CD4-positive, alpha-beta T cell (primary cell): ENCODE data around the gene GRIFIN. TPM values are rescaled to one million over a fixed set of nuclear protein-coding genes. Genes with fewer than 3 reads are reported as not detected.

Experiments
- ATAC-seq: fragments of 200-7000 bp; cut with Tn5 transposase; one replicate; pipeline ENCODE4 v1.10.0; 2022; ENCODE audit warnings: mild to moderate bottlenecking; ENCODE audit not compliant: poor library complexity
- CTCF ChIA-PET: fragments of 350-600 bp; sonication (Branson Sonifier 250); formaldehyde crosslinking; loops from one replicate; lab custom pipeline; 2021; ENCODE audit warnings: antibody characterized with exemption, inconsistent platforms; lab: Charles Lee
- POLR2A ChIA-PET: fragments of 350-600 bp; sonication (Branson Sonifier 250); formaldehyde crosslinking; loops from one replicate; lab custom pipeline; 2021; ENCODE audit warnings: antibody characterized with exemption, inconsistent platforms; lab: Charles Lee
- DNase-seq, 14 experiments: peaks; one replicate each; pipeline ENCODE4 v3.0.0-alpha.2; 2013 to 2020; ENCODE audit warnings: mixed read lengths in 2 of 14
- H3K27ac ChIP-seq, 2 donors: one replicate each; pipeline versions ENCODE4 v1.5.1 to v1.7.0; 2013; ENCODE audit warnings: low read length in 2 of 2, low read depth in 1 of 2, mild to moderate bottlenecking in 1 of 2
- H3K27me3 ChIP-seq, 2 experiments: 1 replicate in 1 of 2; 2 replicates in 1 of 2; pipeline versions ENCODE4 v1.6.1 to v1.7.0; 2013; ENCODE audit warnings: low read length in 2 of 2, control low read depth in 1 of 2, mild to moderate bottlenecking in 1 of 2, moderate library complexity in 1 of 2; ENCODE audit not compliant: insufficient read depth in 2 of 2, control insufficient read depth in 1 of 2
- H3K36me3 ChIP-seq: one replicate; pipeline ENCODE4 v1.6.1; 2013; ENCODE audit warnings: low read length, control low read depth; ENCODE audit not compliant: insufficient read depth
- H3K4me1 ChIP-seq: one replicate; pipeline ENCODE4 v1.6.1; 2013; ENCODE audit warnings: low read length, control low read depth; ENCODE audit not compliant: insufficient read depth
- H3K4me3 ChIP-seq: one replicate; pipeline ENCODE4 v1.5.1; 2013; ENCODE audit warnings: mild to moderate bottlenecking, low read length, moderate library complexity
- H3K9me3 ChIP-seq, 2 experiments: 1 replicate in 1 of 2; 2 replicates in 1 of 2; pipeline versions ENCODE4 v1.6.1 to v1.7.0; 2013; ENCODE audit warnings: low read length in 2 of 2, mild to moderate bottlenecking in 2 of 2, control low read depth in 1 of 2, moderate library complexity in 1 of 2; ENCODE audit not compliant: control insufficient read depth in 1 of 2, insufficient read depth in 1 of 2
- H3K27ac Mint-ChIP-seq: one replicate; pipeline ENCODE4 v1.8.0; 2020; ENCODE audit warnings: mixed read lengths
- H3K27me3 Mint-ChIP-seq: one replicate; pipeline ENCODE4 v1.8.0; 2021; ENCODE audit warnings: mixed read lengths
- H3K36me3 Mint-ChIP-seq: one replicate; pipeline ENCODE4 v1.8.0; 2021; ENCODE audit warnings: low read depth, mixed read lengths
- H3K4me1 Mint-ChIP-seq: one replicate; pipeline ENCODE4 v1.8.0; 2021; ENCODE audit warnings: low read depth, mixed read lengths
- H3K4me3 Mint-ChIP-seq: one replicate; pipeline ENCODE4 v1.8.0; 2020; ENCODE audit warnings: mild to moderate bottlenecking, mixed read lengths
- H3K9me3 Mint-ChIP-seq: one replicate; pipeline ENCODE4 v1.8.0; 2020; ENCODE audit warnings: mixed read lengths
- intact Hi-C, 2 experiments: fragments of 100-400 bp; cut with DNase I in 1 of 2; cut with micrococcal nuclease in 1 of 2; formaldehyde crosslinking; loops; one replicate each; pipeline versions ENCODE4 v1.15.1 to v1.9.0; 2023 to 2025; cut with DNase I, micrococcal nuclease
- total RNA-seq, 174 experiments: library from RNA in 2 of 174; stranded (reverse) in 2 of 174; gene quantifications; one replicate each; pipeline ENCODE4 v1.2.3 and lab custom pipeline; 2021 to 2026
- TF ChIP-seq, protein P1 (sequence below): fragments of 200-600 bp; IDR thresholded peaks from one replicate; pipeline ENCODE4 v1.8.0; 2022; ENCODE audit warnings: antibody characterized with exemption, mild to moderate bottlenecking

Gene GRIFIN
- total RNA-seq, 2 experiments from 2014 or later, result not detected

- no peaks in the 10 kb centered on the region for H3K9me3 ChIP-seq
- peak overlapping the region; percentile 85 to 97 for H3K27ac ChIP-seq
- Mint-ChIP-seq H3K9me3 (no peaks in the 10 kb centered on the region), H3K27ac (peak overlapping the region; percentile 98), H3K27me3 (no peaks in the 10 kb centered on the region), H3K4me3 (peak overlapping the region; percentile 86), H3K36me3 (no peaks in the 10 kb centered on the region), H3K4me1 (peaks cover 68% of the 10 kb centered on the region)
- peak in 1 of 14 experiments; percentile 24 for DNase-seq
- ChIA-PET POLR2A (interaction anchor here (0.6 to 6.3 kb wide), 7 partner anchors 11 to 327 kb away, joined by 3 to 218 read pairs (median 5); partner anchors contain the start of gene LFNG), CTCF (interaction anchor here (1.0 kb wide), 1 partner anchor 42 kb away, joined by 3 read pairs; no protein-coding TSS in a partner anchor)
- no peaks in the 10 kb centered on the region for H3K36me3 ChIP-seq
- no peaks in the 10 kb centered on the region for H3K27me3 ChIP-seq
- peak overlapping the region; percentile 56 for H3K4me3 ChIP-seq
- ATAC-seq, result no peak
- intact Hi-C loops, result no loop called here
- TF ChIP-seq, protein P1, sequence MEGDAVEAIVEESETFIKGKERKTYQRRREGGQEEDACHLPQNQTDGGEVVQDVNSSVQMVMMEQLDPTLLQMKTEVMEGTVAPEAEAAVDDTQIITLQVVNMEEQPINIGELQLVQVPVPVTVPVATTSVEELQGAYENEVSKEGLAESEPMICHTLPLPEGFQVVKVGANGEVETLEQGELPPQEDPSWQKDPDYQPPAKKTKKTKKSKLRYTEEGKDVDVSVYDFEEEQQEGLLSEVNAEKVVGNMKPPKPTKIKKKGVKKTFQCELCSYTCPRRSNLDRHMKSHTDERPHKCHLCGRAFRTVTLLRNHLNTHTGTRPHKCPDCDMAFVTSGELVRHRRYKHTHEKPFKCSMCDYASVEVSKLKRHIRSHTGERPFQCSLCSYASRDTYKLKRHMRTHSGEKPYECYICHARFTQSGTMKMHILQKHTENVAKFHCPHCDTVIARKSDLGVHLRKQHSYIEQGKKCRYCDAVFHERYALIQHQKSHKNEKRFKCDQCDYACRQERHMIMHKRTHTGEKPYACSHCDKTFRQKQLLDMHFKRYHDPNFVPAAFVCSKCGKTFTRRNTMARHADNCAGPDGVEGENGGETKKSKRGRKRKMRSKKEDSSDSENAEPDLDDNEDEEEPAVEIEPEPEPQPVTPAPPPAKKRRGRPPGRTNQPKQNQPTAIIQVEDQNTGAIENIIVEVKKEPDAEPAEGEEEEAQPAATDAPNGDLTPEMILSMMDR, result no peak
- H3K4me1 ChIP-seq, result peaks cover 75% of the 10 kb centered on the region
Observed at GRCh38 chr7:2510130-2510776, 34.1 kb upstream of the GRIFIN start.

DNA sequence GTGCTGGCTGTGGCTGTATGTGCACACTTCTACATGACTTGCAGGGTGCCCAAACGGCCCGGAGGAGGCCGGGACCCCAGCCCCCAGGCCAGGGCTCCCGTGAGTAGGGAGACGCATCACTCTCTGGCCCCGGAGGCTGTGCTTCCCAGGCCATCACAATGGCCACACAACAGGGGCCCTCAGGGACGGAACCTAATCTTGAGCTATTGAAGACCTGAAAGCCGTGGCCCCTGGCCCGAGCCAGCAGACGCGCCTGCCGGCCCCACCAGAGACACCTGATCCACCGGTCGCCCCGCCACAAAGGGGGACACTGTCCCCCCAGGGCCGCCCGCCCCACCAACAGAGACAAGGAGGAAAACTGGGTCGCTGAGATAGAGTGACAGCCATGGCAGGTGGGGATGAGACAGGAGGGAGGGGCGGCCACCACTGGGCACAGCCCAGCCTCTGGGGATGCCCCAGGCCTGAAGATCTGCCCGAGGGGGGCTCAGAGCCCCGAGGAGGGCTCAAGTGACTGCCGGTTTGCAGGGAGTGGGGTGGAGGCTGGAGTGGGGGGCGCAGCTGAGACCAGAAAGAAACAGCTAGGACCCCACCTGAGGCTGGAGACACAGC lies 33.2 kb upstream of the GRIFIN start:
- TF ChIP-seq, protein P1, result no peak
- ChIA-PET CTCF (interaction anchor here (0.7 to 1.0 kb wide), 2 partner anchors 11 to 46 kb away, joined by 3 read pairs; partner anchors contain the start of gene BRAT1), POLR2A (interaction anchor here (1.0 to 6.3 kb wide), 7 partner anchors 8 to 569 kb away, joined by 3 to 218 read pairs (median 5); partner anchors contain the start of gene LFNG)
- Mint-ChIP-seq H3K36me3 (no peaks in the 10 kb centered on the region), H3K9me3 (no peaks in the 10 kb centered on the region), H3K4me3 (peak overlapping the region; percentile 78), H3K27ac (peak overlapping the region; percentile 98), H3K27me3 (no peaks in the 10 kb centered on the region), H3K4me1 (peaks cover 68% of the 10 kb centered on the region)
- Histone ChIP-seq H3K4me1 (peaks cover 74% of the 10 kb centered on the region), H3K36me3 (no peaks in the 10 kb centered on the region), H3K27ac (peak overlapping the region; percentile 85 to 97), H3K4me3 (peak overlapping the region; percentile 47), H3K9me3 (no peaks in the 10 kb centered on the region), H3K27me3 (no peaks in the 10 kb centered on the region)
- DNase-seq (peak in 1 of 14 experiments; percentile 42), ATAC-seq (no peak)
- intact Hi-C loops, result loop anchor here (1.0 to 2.0 kb wide), 3 partner anchors 10 to 49 kb away; partner anchors contain the start of genes IQCE (in 1 of the 2) and LFNG (in 1 of the 2)

DNA sequence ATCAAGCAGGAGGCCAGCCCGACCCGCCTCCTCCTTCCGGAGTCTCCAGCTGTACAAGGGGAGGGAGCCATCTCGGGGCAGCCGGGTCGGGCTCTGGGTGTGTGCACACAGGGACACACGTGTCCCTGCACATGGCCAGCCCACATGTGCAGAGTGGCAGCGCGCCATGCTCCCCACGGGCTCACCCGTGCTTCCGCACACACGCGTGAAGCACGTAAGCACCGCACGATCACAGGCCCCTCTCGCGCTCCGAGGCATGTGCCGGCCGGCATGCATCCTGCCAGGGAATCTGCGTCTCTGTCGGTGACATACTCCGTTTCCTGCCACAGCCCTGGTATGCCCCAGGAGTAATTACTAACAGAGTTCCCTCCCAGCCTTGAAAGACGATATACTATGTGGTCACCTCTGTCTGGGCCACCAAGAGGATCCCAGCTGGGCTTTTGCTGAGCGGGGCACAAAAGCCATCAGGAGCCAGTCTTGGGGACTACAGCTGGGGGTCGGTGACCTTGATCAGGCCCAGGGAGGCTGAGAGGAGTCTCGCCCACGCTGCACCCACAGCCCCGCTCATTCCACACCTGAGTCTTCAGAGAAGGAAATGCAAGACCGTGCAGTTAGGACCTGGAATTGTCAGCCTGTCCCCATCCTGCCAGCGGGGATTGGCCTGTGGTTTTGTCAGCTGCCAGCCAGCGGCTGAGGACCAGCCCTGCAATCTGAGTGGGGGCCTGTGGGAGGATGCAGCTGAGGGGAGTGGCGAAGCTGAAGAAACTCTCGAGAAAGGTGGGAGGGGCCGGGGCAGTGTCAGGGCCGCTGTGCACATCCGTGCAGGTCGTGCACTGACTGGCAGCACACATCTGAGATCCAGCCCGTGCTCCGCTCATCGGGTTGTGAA lies 32.4 kb upstream of the GRIFIN start:
- H3K4me3 Mint-ChIP-seq, result peak overlapping the region; percentile 78
- Histone ChIP-seq H3K4me3 (peak overlapping the region; percentile 47), H3K4me1 (peaks cover 70% of the 10 kb centered on the region), H3K36me3 (no peaks in the 10 kb centered on the region), H3K27me3 (no peaks in the 10 kb centered on the region), H3K9me3 (no peaks in the 10 kb centered on the region), H3K27ac (peak overlapping the region; percentile 84 to 97)
- no peaks in the 10 kb centered on the region for H3K36me3 Mint-ChIP-seq
- DNase-seq (peak; percentile 71 to 95 (median 84)), ATAC-seq (peak; percentile 73)
- H3K4me1 Mint-ChIP-seq, result peaks cover 68% of the 10 kb centered on the region
- CTCF ChIA-PET, result interaction anchor here (0.7 to 1.7 kb wide), 5 partner anchors 12 to 201 kb away, joined by 3 to 9 read pairs (median 3); partner anchors contain the start of gene BRAT1
- H3K9me3 Mint-ChIP-seq, result no peaks in the 10 kb centered on the region
- intact Hi-C loops, result loop anchor here (1.0 to 2.0 kb wide), 4 partner anchors 11 to 50 kb away; partner anchors contain the start of genes IQCE (in 1 of the 2) and LFNG (in 1 of the 2)
- peak overlapping the region; percentile 98 for H3K27ac Mint-ChIP-seq
- TF ChIP-seq, protein P1, result no peak
- no peaks in the 10 kb centered on the region for H3K27me3 Mint-ChIP-seq
- POLR2A ChIA-PET, result interaction anchor here (1.0 to 6.3 kb wide), 7 partner anchors 9 to 568 kb away, joined by 3 to 218 read pairs (median 5); partner anchors contain the start of gene LFNG
